IPS-20b (cell line): ENCODE results near the gene ALDH1B1.

Experiments used
- H3K27ac ChIP-seq: one replicate; pipeline ENCODE4 v1.5.1; 2013; ENCODE audit warnings: low read length
- H3K27me3 ChIP-seq: 2 replicates; pipeline ENCODE4 v1.6.1; 2013; ENCODE audit warnings: mild to moderate bottlenecking, low read length, inconsistent platforms; ENCODE audit not compliant: insufficient read depth
- H3K36me3 ChIP-seq: 2 replicates; pipeline ENCODE4 v1.6.1; 2013; ENCODE audit warnings: low read depth, mild to moderate bottlenecking, inconsistent platforms, low read length, moderate library complexity; ENCODE audit not compliant: insufficient read depth
- H3K4me1 ChIP-seq: 2 replicates; pipeline ENCODE4 v1.6.1; 2013; ENCODE audit warnings: mild to moderate bottlenecking, control low read depth, inconsistent platforms, low read length, moderate library complexity; ENCODE audit not compliant: insufficient read depth
- H3K4me3 ChIP-seq: 2 replicates; pipeline ENCODE4 v1.5.1; 2013; ENCODE audit warnings: mild to moderate bottlenecking, low read length, inconsistent platforms
- H3K9ac ChIP-seq: 2 replicates; pipeline ENCODE4 v1.6.1; 2013; ENCODE audit warnings: low read depth, mild to moderate bottlenecking, inconsistent platforms, low read length, moderate library complexity
- H3K9me3 ChIP-seq: 2 replicates; pipeline ENCODE4 v1.6.1; 2013; ENCODE audit warnings: mild to moderate bottlenecking, low read depth, low read length, inconsistent platforms; ENCODE audit not compliant: insufficient read depth

The ALDH1B1 gene

GRCh38 chr9:38355115-38355514, 37.4 kb upstream of the ALDH1B1 start:
- no peaks in the 10 kb centered on the region for H3K36me3 ChIP-seq
- no peak overlapping the region for H3K9ac ChIP-seq
- no peak overlapping the region for H3K4me3 ChIP-seq
- H3K4me1 ChIP-seq = peaks cover 4% of the 10 kb centered on the region; the same call in 1 of the 2 replicates
- no peaks in the 10 kb centered on the region for H3K9me3 ChIP-seq
- H3K27ac ChIP-seq = no peak overlapping the region
- peaks cover 53% of the 10 kb centered on the region for H3K27me3 ChIP-seq

- H3K4me3 ChIP-seq = no peak overlapping the region
- H3K4me1 ChIP-seq = peaks cover 4% of the 10 kb centered on the region; the same call in 1 of the 2 replicates
- H3K27ac ChIP-seq = no peak overlapping the region
- H3K9me3 ChIP-seq = no peaks in the 10 kb centered on the region
- H3K9ac ChIP-seq = no peak overlapping the region
- H3K36me3 ChIP-seq = no peaks in the 10 kb centered on the region
- H3K27me3 ChIP-seq = peaks cover 50% of the 10 kb centered on the region
These were observed 36.9 kb upstream of the ALDH1B1 start for GRCh38 chr9:38355517-38356120.

GRCh38 chr9:38356851-38357250, 35.7 kb upstream of the ALDH1B1 start:
- H3K9me3 ChIP-seq = no peaks in the 10 kb centered on the region
- peaks cover 4% of the 10 kb centered on the region; the same call in 1 of the 2 replicates for H3K4me1 ChIP-seq
- H3K27me3 ChIP-seq = peaks cover 37% of the 10 kb centered on the region
- H3K9ac ChIP-seq = no peak overlapping the region
- no peaks in the 10 kb centered on the region for H3K36me3 ChIP-seq
- no peak overlapping the region for H3K4me3 ChIP-seq
- H3K27ac ChIP-seq = no peak overlapping the region

GRCh38 chr9:38357350-38358114, 35.0 kb upstream of the ALDH1B1 start:
- H3K9ac ChIP-seq = no peak overlapping the region
- no peaks in the 10 kb centered on the region for H3K36me3 ChIP-seq
- H3K4me3 ChIP-seq = no peak overlapping the region
- H3K4me1 ChIP-seq = peaks cover 2% of the 10 kb centered on the region; the same call in 1 of the 2 replicates
- H3K9me3 ChIP-seq = no peaks in the 10 kb centered on the region
- no peak overlapping the region for H3K27ac ChIP-seq
- peaks cover 30% of the 10 kb centered on the region for H3K27me3 ChIP-seq

- H3K9ac ChIP-seq = no peak overlapping the region
- H3K4me1 ChIP-seq = no peaks in the 10 kb centered on the region
- H3K27me3 ChIP-seq = peaks cover 19% of the 10 kb centered on the region
- no peaks in the 10 kb centered on the region for H3K36me3 ChIP-seq
- H3K27ac ChIP-seq = no peak overlapping the region
- H3K9me3 ChIP-seq = no peaks in the 10 kb centered on the region
- H3K4me3 ChIP-seq = no peak overlapping the region
These were observed 33.9 kb upstream of the ALDH1B1 start for GRCh38 chr9:38358390-38359296.

GRCh38 chr9:38359297-38359653, 33.2 kb upstream of the ALDH1B1 start:
- Histone ChIP-seq H3K27me3 (peaks cover 13% of the 10 kb centered on the region), H3K9ac (no peak overlapping the region), H3K36me3 (no peaks in the 10 kb centered on the region), H3K27ac (no peak overlapping the region), H3K9me3 (no peaks in the 10 kb centered on the region), H3K4me1 (no peaks in the 10 kb centered on the region), H3K4me3 (no peak overlapping the region)

GRCh38 chr9:38359689-38360385, 32.7 kb upstream of the ALDH1B1 start:
- H3K27me3 ChIP-seq = peaks cover 9% of the 10 kb centered on the region
- no peak overlapping the region for H3K4me3 ChIP-seq
- no peaks in the 10 kb centered on the region for H3K36me3 ChIP-seq
- no peaks in the 10 kb centered on the region for H3K9me3 ChIP-seq
- no peak overlapping the region for H3K27ac ChIP-seq
- H3K4me1 ChIP-seq = no peaks in the 10 kb centered on the region
- H3K9ac ChIP-seq = no peak overlapping the region

GRCh38 chr9:38360839-38361472, 31.5 kb upstream of the ALDH1B1 start:
- H3K9ac ChIP-seq = no peak overlapping the region
- no peaks in the 10 kb centered on the region; the same call in none of the 2 replicates for H3K27me3 ChIP-seq
- H3K27ac ChIP-seq = no peak overlapping the region
- H3K4me3 ChIP-seq = no peak overlapping the region
- H3K9me3 ChIP-seq = no peaks in the 10 kb centered on the region
- H3K36me3 ChIP-seq = no peaks in the 10 kb centered on the region
- no peaks in the 10 kb centered on the region for H3K4me1 ChIP-seq

GRCh38 chr9:38361473-38361850, 31.0 kb upstream of the ALDH1B1 start:
- Histone ChIP-seq H3K4me1 (no peaks in the 10 kb centered on the region), H3K36me3 (no peaks in the 10 kb centered on the region), H3K4me3 (no peak overlapping the region), H3K27ac (no peak overlapping the region), H3K9me3 (no peaks in the 10 kb centered on the region), H3K9ac (no peak overlapping the region), H3K27me3 (no peaks in the 10 kb centered on the region; the same call in 1 of the 2 replicates)

- Histone ChIP-seq H3K4me1 (no peaks in the 10 kb centered on the region), H3K9me3 (no peaks in the 10 kb centered on the region), H3K9ac (no peak overlapping the region), H3K27ac (no peak overlapping the region), H3K27me3 (no peaks in the 10 kb centered on the region; the same call in 1 of the 2 replicates), H3K4me3 (no peak overlapping the region), H3K36me3 (no peaks in the 10 kb centered on the region)
These were observed 29.5 kb upstream of the ALDH1B1 start for GRCh38 chr9:38362852-38363588.
